ENCODE measurements around the gene SPRED1. TPM values are rescaled to one million over a fixed set of nuclear protein-coding genes. Genes with fewer than 3 reads are reported as not detected.

Gene SPRED1
- total RNA-seq, result 10 to 100 TPM; 77.9 to 92.7 (median 82.6) TPM

DNA sequence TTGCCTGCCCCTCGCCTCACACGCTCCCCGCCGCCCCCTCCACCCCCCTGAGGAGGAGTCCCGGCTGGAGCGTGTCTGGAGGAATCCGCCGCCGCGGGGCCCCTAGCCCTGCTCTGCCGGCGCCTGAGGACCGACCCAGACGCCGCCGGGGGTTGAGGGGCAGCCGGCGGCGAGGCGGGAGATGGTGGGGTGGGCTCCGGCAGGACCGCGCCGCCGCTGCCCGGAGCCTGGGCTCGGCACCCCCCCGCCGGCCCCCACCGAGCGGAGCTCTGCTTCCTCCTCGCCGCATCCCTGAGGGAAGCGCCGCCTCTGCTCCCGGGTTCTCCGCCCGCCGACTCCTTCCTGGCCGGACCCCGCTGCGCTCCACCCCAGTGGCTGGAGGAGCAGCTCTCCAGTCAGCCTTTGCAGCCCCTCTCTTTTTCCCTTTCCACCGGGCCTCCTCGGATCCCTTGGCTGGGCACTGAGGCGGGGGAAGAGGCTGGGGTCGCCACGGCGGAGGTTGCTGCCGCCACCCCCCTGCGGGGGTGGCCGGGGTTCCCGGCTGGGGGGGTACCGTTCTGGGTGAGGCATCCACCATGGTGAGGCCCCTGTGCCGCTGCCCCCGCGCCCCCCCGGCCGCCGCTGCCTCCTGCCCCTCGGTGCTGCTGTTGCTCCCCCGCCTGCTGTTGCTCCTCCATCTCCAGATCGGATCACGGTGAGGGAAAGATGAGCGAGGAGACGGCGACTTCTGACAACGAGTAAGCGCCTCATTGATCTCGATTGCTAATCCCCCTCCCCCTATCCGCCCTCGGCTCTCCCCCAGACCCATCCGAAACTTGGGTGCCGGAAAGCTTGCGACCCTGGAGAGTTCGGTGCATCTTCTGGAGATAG lies at the start of gene SPRED1:
TSS of gene SPRED1 (plus strand) at position 356 of the 870 bp plus-strand sequence. CDS start at position 706, 350 bp downstream.
- peak; percentile 70 to 71 for DNase-seq
- peak within 1 kb of the TSS; percentile 98 to 100 (median 99) for H3K27ac ChIP-seq
- TF ChIP-seq POLR2A (IDR thresholded peaks at IDR 0.05), result no peak
- TF ChIP-seq, protein P1, sequence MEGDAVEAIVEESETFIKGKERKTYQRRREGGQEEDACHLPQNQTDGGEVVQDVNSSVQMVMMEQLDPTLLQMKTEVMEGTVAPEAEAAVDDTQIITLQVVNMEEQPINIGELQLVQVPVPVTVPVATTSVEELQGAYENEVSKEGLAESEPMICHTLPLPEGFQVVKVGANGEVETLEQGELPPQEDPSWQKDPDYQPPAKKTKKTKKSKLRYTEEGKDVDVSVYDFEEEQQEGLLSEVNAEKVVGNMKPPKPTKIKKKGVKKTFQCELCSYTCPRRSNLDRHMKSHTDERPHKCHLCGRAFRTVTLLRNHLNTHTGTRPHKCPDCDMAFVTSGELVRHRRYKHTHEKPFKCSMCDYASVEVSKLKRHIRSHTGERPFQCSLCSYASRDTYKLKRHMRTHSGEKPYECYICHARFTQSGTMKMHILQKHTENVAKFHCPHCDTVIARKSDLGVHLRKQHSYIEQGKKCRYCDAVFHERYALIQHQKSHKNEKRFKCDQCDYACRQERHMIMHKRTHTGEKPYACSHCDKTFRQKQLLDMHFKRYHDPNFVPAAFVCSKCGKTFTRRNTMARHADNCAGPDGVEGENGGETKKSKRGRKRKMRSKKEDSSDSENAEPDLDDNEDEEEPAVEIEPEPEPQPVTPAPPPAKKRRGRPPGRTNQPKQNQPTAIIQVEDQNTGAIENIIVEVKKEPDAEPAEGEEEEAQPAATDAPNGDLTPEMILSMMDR (IDR thresholded peaks at IDR 0.05), result no peak
- intact Hi-C loops (cut with DNase I), result loop anchor here (10.0 kb wide), 1 partner anchor 248 kb away; no protein-coding TSS in a partner anchor
- no peaks in the 10 kb centered on the region for H3K36me3 ChIP-seq
- no peaks in the 10 kb centered on the region for H3K9me3 ChIP-seq
- H3K4me3 ChIP-seq (replicated peaks in 1 of 3), result peak within 1 kb of the TSS; percentile 86 to 96 (median 94)
- H3K4me1 ChIP-seq, result peaks cover 14 to 15% of the 10 kb centered on the region in 2 donors
- 0 to 1% methylated on average over 17 to 37 of the region's 75 CpGs for WGBS, 2 donors
- no peaks in the 10 kb centered on the region for H3K27me3 ChIP-seq

DNA sequence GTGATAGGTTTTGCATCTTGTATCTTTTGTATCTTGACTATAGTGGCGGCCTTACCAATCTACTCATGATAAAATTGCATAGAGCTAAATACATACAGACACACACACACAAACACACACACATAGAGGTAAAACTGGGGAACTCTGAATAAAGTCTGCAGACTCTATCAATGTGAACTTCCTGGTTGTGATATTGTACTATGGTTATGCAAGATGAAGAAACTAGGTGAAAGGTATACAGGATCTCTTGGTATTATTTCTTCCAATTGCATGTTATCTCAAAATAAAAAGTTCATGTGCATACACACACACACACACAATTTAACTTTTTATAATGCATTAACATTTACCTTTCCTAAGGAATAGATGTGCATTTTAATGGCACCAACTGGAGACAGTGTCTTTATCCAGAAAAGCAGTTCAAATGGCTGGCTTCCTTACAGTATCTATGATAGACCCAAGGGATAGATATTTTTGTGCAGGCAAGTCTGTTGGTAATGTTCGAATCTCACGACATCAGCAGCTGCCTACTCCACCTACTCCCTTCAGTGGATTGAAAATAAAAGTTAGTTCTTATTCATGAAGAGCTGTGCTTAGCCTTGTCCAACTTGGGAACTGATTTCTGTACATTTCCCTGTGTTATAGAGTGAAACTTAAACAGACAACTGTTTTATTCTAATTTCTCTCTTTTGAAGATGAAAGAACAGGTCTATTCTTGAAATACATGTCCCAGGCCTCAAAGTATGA lies 46.9 kb upstream of the SPRED1 start:
- no peak for TF ChIP-seq POLR2A (IDR thresholded peaks at IDR 0.05)
- TF ChIP-seq, protein P1 (IDR thresholded peaks at IDR 0.05), result no peak
- intact Hi-C loops (cut with DNase I), result no loop called here
- Histone ChIP-seq H3K4me3 (replicated peaks in 1 of 3) (no peak overlapping the region), H3K27me3 (no peaks in the 10 kb centered on the region), H3K4me1 (peaks cover 68 to 76% of the 10 kb centered on the region in 2 donors), H3K9me3 (no peaks in the 10 kb centered on the region), H3K36me3 (no peaks in the 10 kb centered on the region), H3K27ac (peak overlapping the region; percentile 76 to 85 (median 83))
- DNase-seq, result no peak
- WGBS, 2 donors, result 71 to 76% methylated on average over 3 of the region's 3 CpGs

DNA sequence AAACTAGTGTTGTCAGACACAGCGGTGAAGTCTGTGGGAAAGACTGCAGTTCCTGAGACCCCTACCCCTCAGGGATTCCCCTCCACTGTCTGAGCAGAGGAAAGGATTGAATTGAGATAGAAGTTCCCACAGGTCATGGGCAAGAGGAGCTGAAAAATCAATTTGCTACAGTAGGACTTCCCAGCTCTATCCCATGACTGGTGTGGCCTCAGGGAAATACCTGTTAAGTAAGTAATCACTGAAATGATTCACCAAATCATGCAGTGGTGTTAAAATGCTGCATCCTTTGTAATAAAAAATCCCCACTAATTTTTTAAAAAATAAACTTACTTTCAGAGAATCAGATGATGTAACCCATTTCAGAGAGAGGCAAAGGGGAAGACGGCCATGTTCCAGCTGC lies 45.0 kb upstream of the SPRED1 start:
- intact Hi-C loops (cut with DNase I), result no loop called here
- no peaks in the 10 kb centered on the region for H3K27me3 ChIP-seq
- H3K27ac ChIP-seq, result peak overlapping the region; percentile 23 to 83 (median 76)
- DNase-seq, result no peak
- WGBS, 2 donors, result 93 to 97% methylated on average over 2 of the region's 2 CpGs
- no peaks in the 10 kb centered on the region for H3K36me3 ChIP-seq
- H3K4me3 ChIP-seq (replicated peaks in 1 of 3), result no peak overlapping the region
- H3K4me1 ChIP-seq, result peaks cover 58 to 61% of the 10 kb centered on the region in 2 donors
- TF ChIP-seq, protein P1 (IDR thresholded peaks at IDR 0.05), result no peak
- no peak for TF ChIP-seq POLR2A (IDR thresholded peaks at IDR 0.05)
- H3K9me3 ChIP-seq, result no peaks in the 10 kb centered on the region

DNA sequence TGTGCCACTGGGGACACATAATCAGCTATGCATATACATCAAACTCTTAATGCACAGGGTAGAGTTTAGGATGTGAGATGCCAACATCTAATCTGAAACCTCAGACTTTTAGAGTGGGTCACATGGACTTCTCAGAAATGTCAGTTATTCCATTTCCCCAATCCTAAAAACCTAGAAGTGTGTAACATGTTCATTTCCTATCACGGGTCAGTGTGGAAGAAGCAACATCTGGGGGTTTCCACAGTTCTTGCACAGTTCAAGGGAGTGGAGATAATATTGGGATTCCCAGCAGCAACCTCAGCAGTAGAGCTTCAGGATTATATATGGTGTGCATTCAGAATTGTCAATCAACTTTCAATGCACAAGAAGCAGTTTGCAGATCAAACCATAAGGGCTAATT lies 44.4 kb upstream of the SPRED1 start:
- no peak for DNase-seq
- H3K9me3 ChIP-seq, result no peaks in the 10 kb centered on the region
- 85 to 92% methylated on average over 1 of the region's 1 CpG for WGBS, 2 donors
- H3K4me3 ChIP-seq (replicated peaks in 1 of 3), result no peak overlapping the region
- no peaks in the 10 kb centered on the region for H3K27me3 ChIP-seq
- H3K4me1 ChIP-seq, result peaks cover 52 to 57% of the 10 kb centered on the region in 2 donors
- intact Hi-C loops (cut with DNase I), result no loop called here
- no peaks in the 10 kb centered on the region for H3K36me3 ChIP-seq
- H3K27ac ChIP-seq, result peak overlapping the region in 2 of 3 donors; percentile 76 to 83
- no peak for TF ChIP-seq POLR2A (IDR thresholded peaks at IDR 0.05)
- TF ChIP-seq, protein P1 (IDR thresholded peaks at IDR 0.05), result no peak
